ENCODE results near the gene GDPD5. TPM values are rescaled to one million over a fixed set of nuclear protein-coding genes. Genes with fewer than 3 reads are reported as not detected.

The GDPD5 gene
- total and polyA plus RNA-seq, 10 of the 15 experiments (the other 5 are each of a cell fraction or from before 2014, with no cell fraction given): 0.10 to 30.0 (median 6.7) TPM

DNA sequence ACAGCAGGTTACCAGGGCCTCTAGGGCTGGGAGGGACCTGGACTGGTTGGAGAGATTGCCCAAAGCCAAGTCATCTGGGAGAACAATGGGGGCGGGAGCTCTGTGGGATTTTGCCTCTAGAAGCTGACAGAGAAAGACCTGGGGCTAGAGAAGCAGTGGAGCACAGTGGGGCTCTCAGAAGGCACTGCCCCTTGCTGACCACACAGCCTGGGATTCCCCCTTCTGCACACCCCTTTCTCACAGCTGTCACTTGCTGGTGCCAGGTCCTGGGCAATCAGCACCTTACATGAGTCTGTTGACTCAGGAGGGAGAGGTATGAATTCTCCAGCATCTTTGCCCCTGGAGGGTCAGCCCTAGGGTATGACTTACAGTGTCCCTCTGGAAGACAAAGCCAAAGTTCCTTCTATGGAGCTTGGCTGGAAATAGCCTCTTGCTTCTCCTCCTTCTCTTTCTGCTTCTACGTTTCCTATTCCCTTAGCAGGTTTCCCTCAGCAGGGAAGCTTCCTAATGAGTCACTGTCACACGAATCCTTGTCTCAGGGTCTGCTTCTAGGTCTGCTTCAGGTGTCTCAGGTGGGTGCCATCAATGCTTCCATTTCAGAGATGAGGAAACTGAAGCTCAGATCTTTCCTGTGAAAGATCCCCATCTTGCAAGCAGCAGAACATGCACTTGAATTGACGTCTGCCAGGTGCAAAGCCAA, 27.0 kb downstream of the GDPD5 start (continued):
- TF ChIP-seq, protein P1, sequence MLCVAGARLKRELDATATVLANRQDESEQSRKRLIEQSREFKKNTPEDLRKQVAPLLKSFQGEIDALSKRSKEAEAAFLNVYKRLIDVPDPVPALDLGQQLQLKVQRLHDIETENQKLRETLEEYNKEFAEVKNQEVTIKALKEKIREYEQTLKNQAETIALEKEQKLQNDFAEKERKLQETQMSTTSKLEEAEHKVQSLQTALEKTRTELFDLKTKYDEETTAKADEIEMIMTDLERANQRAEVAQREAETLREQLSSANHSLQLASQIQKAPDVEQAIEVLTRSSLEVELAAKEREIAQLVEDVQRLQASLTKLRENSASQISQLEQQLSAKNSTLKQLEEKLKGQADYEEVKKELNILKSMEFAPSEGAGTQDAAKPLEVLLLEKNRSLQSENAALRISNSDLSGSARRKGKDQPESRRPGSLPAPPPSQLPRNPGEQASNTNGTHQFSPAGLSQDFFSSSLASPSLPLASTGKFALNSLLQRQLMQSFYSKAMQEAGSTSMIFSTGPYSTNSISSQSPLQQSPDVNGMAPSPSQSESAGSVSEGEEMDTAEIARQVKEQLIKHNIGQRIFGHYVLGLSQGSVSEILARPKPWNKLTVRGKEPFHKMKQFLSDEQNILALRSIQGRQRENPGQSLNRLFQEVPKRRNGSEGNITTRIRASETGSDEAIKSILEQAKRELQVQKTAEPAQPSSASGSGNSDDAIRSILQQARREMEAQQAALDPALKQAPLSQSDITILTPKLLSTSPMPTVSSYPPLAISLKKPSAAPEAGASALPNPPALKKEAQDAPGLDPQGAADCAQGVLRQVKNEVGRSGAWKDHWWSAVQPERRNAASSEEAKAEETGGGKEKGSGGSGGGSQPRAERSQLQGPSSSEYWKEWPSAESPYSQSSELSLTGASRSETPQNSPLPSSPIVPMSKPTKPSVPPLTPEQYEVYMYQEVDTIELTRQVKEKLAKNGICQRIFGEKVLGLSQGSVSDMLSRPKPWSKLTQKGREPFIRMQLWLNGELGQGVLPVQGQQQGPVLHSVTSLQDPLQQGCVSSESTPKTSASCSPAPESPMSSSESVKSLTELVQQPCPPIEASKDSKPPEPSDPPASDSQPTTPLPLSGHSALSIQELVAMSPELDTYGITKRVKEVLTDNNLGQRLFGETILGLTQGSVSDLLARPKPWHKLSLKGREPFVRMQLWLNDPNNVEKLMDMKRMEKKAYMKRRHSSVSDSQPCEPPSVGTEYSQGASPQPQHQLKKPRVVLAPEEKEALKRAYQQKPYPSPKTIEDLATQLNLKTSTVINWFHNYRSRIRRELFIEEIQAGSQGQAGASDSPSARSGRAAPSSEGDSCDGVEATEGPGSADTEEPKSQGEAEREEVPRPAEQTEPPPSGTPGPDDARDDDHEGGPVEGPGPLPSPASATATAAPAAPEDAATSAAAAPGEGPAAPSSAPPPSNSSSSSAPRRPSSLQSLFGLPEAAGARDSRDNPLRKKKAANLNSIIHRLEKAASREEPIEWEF (IDR thresholded peaks at IDR 0.05; ENCODE audit: insufficient replicate concordance, low read depth, low read length): no peak

- no peak overlapping the region for H3K4me3 ChIP-seq
- TF ChIP-seq, protein P2, sequence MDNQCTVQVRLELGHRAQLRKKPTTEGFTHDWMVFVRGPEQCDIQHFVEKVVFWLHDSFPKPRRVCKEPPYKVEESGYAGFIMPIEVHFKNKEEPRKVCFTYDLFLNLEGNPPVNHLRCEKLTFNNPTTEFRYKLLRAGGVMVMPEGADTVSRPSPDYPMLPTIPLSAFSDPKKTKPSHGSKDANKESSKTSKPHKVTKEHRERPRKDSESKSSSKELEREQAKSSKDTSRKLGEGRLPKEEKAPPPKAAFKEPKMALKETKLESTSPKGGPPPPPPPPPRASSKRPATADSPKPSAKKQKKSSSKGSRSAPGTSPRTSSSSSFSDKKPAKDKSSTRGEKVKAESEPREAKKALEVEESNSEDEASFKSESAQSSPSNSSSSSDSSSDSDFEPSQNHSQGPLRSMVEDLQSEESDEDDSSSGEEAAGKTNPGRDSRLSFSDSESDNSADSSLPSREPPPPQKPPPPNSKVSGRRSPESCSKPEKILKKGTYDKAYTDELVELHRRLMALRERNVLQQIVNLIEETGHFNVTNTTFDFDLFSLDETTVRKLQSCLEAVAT (IDR thresholded peaks at IDR 0.05): no peak
- TF ChIP-seq ATF7 (IDR thresholded peaks at IDR 0.05; ENCODE audit: low read depth) (0 out of 2 replicates have a peak, but pooled peaks have one; percentile 20), ASH2L (IDR thresholded peaks at IDR 0.05; ENCODE audit: borderline replicate concordance, low read depth) (no peak), RAD51 (IDR thresholded peaks at IDR 0.05) (no peak), NR2F1 (conservative IDR thresholded peaks at IDR 0.05) (no peak), CREM (IDR thresholded peaks at IDR 0.05; ENCODE audit: low read depth) (0 out of 2 replicates have a peak, but pooled peaks have one; percentile 14)
- TF ChIP-seq, protein P3, sequence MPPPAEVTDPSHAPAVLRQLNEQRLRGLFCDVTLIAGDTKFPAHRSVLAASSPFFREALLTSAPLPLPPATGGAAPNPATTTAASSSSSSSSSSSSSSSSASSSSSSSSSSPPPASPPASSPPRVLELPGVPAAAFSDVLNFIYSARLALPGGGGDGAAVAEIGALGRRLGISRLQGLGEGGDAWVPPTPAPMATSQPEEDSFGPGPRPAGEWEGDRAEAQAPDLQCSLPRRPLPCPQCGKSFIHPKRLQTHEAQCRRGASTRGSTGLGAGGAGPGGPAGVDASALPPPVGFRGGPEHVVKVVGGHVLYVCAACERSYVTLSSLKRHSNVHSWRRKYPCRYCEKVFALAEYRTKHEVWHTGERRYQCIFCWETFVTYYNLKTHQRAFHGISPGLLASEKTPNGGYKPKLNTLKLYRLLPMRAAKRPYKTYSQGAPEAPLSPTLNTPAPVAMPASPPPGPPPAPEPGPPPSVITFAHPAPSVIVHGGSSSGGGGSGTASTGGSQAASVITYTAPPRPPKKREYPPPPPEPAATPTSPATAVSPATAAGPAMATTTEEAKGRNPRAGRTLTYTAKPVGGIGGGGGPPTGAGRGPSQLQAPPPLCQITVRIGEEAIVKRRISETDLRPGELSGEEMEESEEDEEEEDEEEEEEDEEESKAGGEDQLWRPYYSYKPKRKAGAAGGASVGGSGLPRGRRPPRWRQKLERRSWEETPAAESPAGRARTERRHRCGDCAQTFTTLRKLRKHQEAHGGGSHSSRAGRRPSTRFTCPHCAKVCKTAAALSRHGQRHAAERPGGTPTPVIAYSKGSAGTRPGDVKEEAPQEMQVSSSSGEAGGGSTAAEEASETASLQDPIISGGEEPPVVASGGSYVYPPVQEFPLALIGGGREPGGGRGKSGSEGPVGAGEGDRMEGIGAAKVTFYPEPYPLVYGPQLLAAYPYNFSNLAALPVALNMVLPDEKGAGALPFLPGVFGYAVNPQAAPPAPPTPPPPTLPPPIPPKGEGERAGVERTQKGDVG (CRISPR knock-in tag; IDR thresholded peaks at IDR 0.05): no peak
- 41% methylated on average over 5 of the region's 5 CpGs for WGBS (ENCODE audit: insufficient coverage, insufficient replicate concordance, low lambda C conversion rate, missing lambda C conversion rate)
- no TSS peak for BruUV-seq (replicated peaks)
- no peaks in the 10 kb centered on the region for H3K27me3 ChIP-seq (replicated peaks in 1 of 2; ENCODE audit: control insufficient read depth in 2 of 2, insufficient read depth in 2 of 2, low read length in 1 of 2)
- H3K9me3 ChIP-seq (replicated peaks; ENCODE audit: control insufficient read depth, insufficient read depth, low read length): no peaks in the 10 kb centered on the region
- H3K4me1 ChIP-seq (ENCODE audit: control insufficient read depth, insufficient read depth, low read length): peaks cover 3% of the 10 kb centered on the region; the same call in 1 of the 2 replicates
- no peaks in the 10 kb centered on the region for H3K36me3 ChIP-seq (ENCODE audit: control insufficient read depth in 2 of 2, insufficient read depth in 2 of 2, low read length in 1 of 2)
- SMC1A ChIA-PET (ENCODE audit: uncharacterized antibody, unreplicated experiment): no interaction called here
- RAD21 ChIA-PET (ENCODE audit: unreplicated experiment): no interaction called here
- no peak for DNase-seq (ENCODE audit: low read depth, low spot score)
- H4K20me1 ChIP-seq (ENCODE audit: control insufficient read depth, insufficient read depth): no peaks in the 10 kb centered on the region
- no peaks in the 10 kb centered on the region for H3K79me2 ChIP-seq (ENCODE audit: control insufficient read depth, insufficient read depth, low read length)
- in situ Hi-C loops (cut with MboI): no loop called here
- intact Hi-C loops (cut with micrococcal nuclease; ENCODE audit: unreplicated experiment): no loop called here
- POLR2A ChIA-PET: no interaction called here
- no peak overlapping the region for H2AFZ ChIP-seq (ENCODE audit: control insufficient read depth, low read depth, low read length)
- no peak for FAIRE-seq
- H3K4me2 ChIP-seq (ENCODE audit: control insufficient read depth, insufficient read depth): no peak overlapping the region
- CTCF ChIA-PET: interaction anchor here (1.1 to 1.3 kb wide), 2 partner anchors 10 to 35 kb away, joined by 3 to 4 read pairs; no protein-coding TSS in a partner anchor
- peak; percentile 79 for ATAC-seq
- H3K9ac ChIP-seq (ENCODE audit: control insufficient read depth, insufficient read depth, low read length): no peak overlapping the region
- no peak overlapping the region for H3K27ac ChIP-seq (ENCODE audit: control insufficient read depth, insufficient read depth)
These were observed 27.8 kb downstream of the GDPD5 start for GRCh38 chr11:75497788-75498409.
